HG03064 (cell line): ENCODE measurements around the gene PTDSS2.
"Not testable (repeated sequence)": the region's sequence is repeated elsewhere in the genome, so short reads cannot be mapped to it uniquely, and the experiment has no call there.

Experiments used
- ATAC-seq: cut with Tn5 transposase; IDR thresholded peaks from one replicate; pipeline ENCODE4 v1.9.1; 2021; ENCODE audit warnings: low read depth; ENCODE audit not compliant: unreplicated experiment

Gene PTDSS2

GRCh38 chr11:464316-464715 lies 14.2 kb downstream of the PTDSS2 start:
- ATAC-seq = no peak

- ATAC-seq = no peak
Measured at GRCh38 chr11:465896-466530, 15.9 kb downstream of the PTDSS2 start.

GRCh38 chr11:468036-468435 lies 18.0 kb downstream of the PTDSS2 start:
- ATAC-seq = no peak

GRCh38 chr11:468493-468892 lies 18.4 kb downstream of the PTDSS2 start:
- ATAC-seq = no peak

GRCh38 chr11:469026-469683 lies 19.1 kb downstream of the PTDSS2 start:
- not testable (repeated sequence) for ATAC-seq

- no peak for ATAC-seq
Measured at GRCh38 chr11:469684-470560, 19.8 kb downstream of the PTDSS2 start.

- ATAC-seq = no peak
Measured at GRCh38 chr11:471468-472145, 21.5 kb downstream of the PTDSS2 start.

- no peak for ATAC-seq
Measured at GRCh38 chr11:472272-472671, 22.2 kb downstream of the PTDSS2 start.

- no peak for ATAC-seq
Measured at GRCh38 chr11:472816-473215, 22.7 kb downstream of the PTDSS2 start.

GRCh38 chr11:473415-473814 lies 23.3 kb downstream of the PTDSS2 start:
- no peak for ATAC-seq

- ATAC-seq = no peak
Measured at GRCh38 chr11:473962-474785, 24.1 kb downstream of the PTDSS2 start.

- no peak for ATAC-seq
Measured at GRCh38 chr11:474914-475506, 24.9 kb downstream of the PTDSS2 start.

- no peak for ATAC-seq
Measured at GRCh38 chr11:475941-476340, 25.9 kb downstream of the PTDSS2 start.

- ATAC-seq = no peak
Measured at GRCh38 chr11:476416-476815, 26.3 kb downstream of the PTDSS2 start.

GRCh38 chr11:477052-477715 lies 27.1 kb downstream of the PTDSS2 start:
- no peak for ATAC-seq

GRCh38 chr11:479311-479710 lies 29.2 kb downstream of the PTDSS2 start:
- no peak for ATAC-seq

GRCh38 chr11:484616-485015 lies 34.5 kb downstream of the PTDSS2 start:
- ATAC-seq = no peak

- ATAC-seq = no peak
Measured at GRCh38 chr11:486189-486588, 36.1 kb downstream of the PTDSS2 start.

- ATAC-seq = no peak
Measured at GRCh38 chr11:487571-488021, 37.5 kb downstream of the PTDSS2 start.
